Vagina (tissue), 2 donors: ENCODE data around the gene TSHR.

ENCODE experiments used
- CTCF ChIP-seq, 3 experiments: fragments of 450-650 bp in 2 of 3; fragments of 200-600 bp in 1 of 3; sonication (generic) in 1 of 3; IDR thresholded peaks; one replicate each; pipeline ENCODE4 v1.5.1; 2017 to 2019; ENCODE audit warnings: antibody characterized with exemption in 3 of 3, mild to moderate bottlenecking in 2 of 3, moderate library complexity in 2 of 3
- POLR2A ChIP-seq, 2 donors: fragments of 450-650 bp; IDR thresholded peaks; one replicate each; pipeline ENCODE4 v1.6.1; 2017; ENCODE audit warnings: antibody characterized with exemption in 2 of 2, mild to moderate bottlenecking in 2 of 2, moderate library complexity in 2 of 2
- POLR2AphosphoS5 ChIP-seq, 2 donors: sonication (generic); formaldehyde crosslinking; IDR thresholded peaks; one replicate each; pipeline ENCODE4 v1.9.0; 2017; ENCODE audit warnings: antibody characterized with exemption in 2 of 2, mild to moderate bottlenecking in 2 of 2, low read depth in 1 of 2; ENCODE audit not compliant: insufficient read depth in 1 of 2

GRCh38 chr14:81170829-81171195 lies 215.4 kb downstream of the TSHR start:
- TF ChIP-seq CTCF (IDR thresholded peaks at IDR 0.05) (no peak), POLR2A (IDR thresholded peaks at IDR 0.05) (no peak), POLR2AphosphoS5 (IDR thresholded peaks at IDR 0.05; ENCODE audit: insufficient read depth in 1 of 2, low read depth in 1 of 2) (no peak)
